Esophagus squamous epithelium (tissue), 4 donors: ENCODE data around the gene NPAS1.

Source experiments
- POLR2A ChIP-seq, 4 donors: fragments of 450-650 bp; IDR thresholded peaks; one replicate each; pipeline ENCODE4 v1.6.1; 2017; ENCODE audit warnings: antibody characterized with exemption in 4 of 4, mild to moderate bottlenecking in 4 of 4, moderate library complexity in 3 of 4
- TF ChIP-seq, protein P1 (sequence below), 6 experiments: fragments of 450-650 bp in 4 of 6; fragments of 200-600 bp in 2 of 6; sonication (generic) in 2 of 6; IDR thresholded peaks; one replicate each; pipeline ENCODE4 v1.5.1; 2016 to 2019; ENCODE audit warnings: antibody characterized with exemption in 6 of 6, mild to moderate bottlenecking in 4 of 6, moderate library complexity in 4 of 6

- TF ChIP-seq, protein P1, sequence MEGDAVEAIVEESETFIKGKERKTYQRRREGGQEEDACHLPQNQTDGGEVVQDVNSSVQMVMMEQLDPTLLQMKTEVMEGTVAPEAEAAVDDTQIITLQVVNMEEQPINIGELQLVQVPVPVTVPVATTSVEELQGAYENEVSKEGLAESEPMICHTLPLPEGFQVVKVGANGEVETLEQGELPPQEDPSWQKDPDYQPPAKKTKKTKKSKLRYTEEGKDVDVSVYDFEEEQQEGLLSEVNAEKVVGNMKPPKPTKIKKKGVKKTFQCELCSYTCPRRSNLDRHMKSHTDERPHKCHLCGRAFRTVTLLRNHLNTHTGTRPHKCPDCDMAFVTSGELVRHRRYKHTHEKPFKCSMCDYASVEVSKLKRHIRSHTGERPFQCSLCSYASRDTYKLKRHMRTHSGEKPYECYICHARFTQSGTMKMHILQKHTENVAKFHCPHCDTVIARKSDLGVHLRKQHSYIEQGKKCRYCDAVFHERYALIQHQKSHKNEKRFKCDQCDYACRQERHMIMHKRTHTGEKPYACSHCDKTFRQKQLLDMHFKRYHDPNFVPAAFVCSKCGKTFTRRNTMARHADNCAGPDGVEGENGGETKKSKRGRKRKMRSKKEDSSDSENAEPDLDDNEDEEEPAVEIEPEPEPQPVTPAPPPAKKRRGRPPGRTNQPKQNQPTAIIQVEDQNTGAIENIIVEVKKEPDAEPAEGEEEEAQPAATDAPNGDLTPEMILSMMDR (IDR thresholded peaks at IDR 0.05) = no peak
- no peak for TF ChIP-seq POLR2A (IDR thresholded peaks at IDR 0.05)
These were observed 16.6 kb upstream of the NPAS1 start for GRCh38 chr19:47002853-47003610.
